Esophagus muscularis mucosa (tissue), 4 donors: Measurements from ENCODE around the gene FAT1.

Experiments used
- EP300 ChIP-seq: sonication (generic); formaldehyde crosslinking; IDR thresholded peaks from one replicate; pipeline ENCODE4 v1.6.1; 2017; ENCODE audit warnings: antibody characterized with exemption
- POLR2A ChIP-seq: fragments of 450-650 bp; IDR thresholded peaks from one replicate; pipeline ENCODE4 v1.6.1; 2017; ENCODE audit warnings: antibody characterized with exemption, moderate library complexity, mild to moderate bottlenecking, low read depth
- POLR2AphosphoS5 ChIP-seq, 2 donors: sonication (generic); formaldehyde crosslinking; IDR thresholded peaks; one replicate each; pipeline ENCODE4 v1.6.1; 2017; ENCODE audit warnings: antibody characterized with exemption in 2 of 2
- TF ChIP-seq, protein P1 (sequence below), 3 experiments: fragments of 200-600 bp in 2 of 3; fragments of 450-650 bp in 1 of 3; sonication (generic) in 2 of 3; IDR thresholded peaks; one replicate each; pipeline ENCODE4 v1.5.1; 2017 to 2019; ENCODE audit warnings: antibody characterized with exemption in 3 of 3, mild to moderate bottlenecking in 2 of 3, moderate library complexity in 1 of 3

- TF ChIP-seq, protein P1, sequence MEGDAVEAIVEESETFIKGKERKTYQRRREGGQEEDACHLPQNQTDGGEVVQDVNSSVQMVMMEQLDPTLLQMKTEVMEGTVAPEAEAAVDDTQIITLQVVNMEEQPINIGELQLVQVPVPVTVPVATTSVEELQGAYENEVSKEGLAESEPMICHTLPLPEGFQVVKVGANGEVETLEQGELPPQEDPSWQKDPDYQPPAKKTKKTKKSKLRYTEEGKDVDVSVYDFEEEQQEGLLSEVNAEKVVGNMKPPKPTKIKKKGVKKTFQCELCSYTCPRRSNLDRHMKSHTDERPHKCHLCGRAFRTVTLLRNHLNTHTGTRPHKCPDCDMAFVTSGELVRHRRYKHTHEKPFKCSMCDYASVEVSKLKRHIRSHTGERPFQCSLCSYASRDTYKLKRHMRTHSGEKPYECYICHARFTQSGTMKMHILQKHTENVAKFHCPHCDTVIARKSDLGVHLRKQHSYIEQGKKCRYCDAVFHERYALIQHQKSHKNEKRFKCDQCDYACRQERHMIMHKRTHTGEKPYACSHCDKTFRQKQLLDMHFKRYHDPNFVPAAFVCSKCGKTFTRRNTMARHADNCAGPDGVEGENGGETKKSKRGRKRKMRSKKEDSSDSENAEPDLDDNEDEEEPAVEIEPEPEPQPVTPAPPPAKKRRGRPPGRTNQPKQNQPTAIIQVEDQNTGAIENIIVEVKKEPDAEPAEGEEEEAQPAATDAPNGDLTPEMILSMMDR (IDR thresholded peaks at IDR 0.05), result no peak
- TF ChIP-seq EP300 (no peak), POLR2A (no peak), POLR2AphosphoS5 (IDR thresholded peaks at IDR 0.05) (no peak)
Measured at GRCh38 chr4:186729856-186730255, 6.2 kb upstream of the FAT1 start.
